ENCODE results near the gene MAN1A1.

The MAN1A1 gene

GRCh38 chr6:119148825-119149525 lies 200.6 kb downstream of the MAN1A1 start:
- no peak for DNase-seq (ENCODE audit: low read depth in 2 of 2, low spot score in 1 of 2)

GRCh38 chr6:119148098-119148824 lies 201.3 kb downstream of the MAN1A1 start:
- DNase-seq (ENCODE audit: low read depth in 2 of 2, low spot score in 1 of 2) = no peak

GRCh38 chr6:119147101-119148053 lies 202.2 kb downstream of the MAN1A1 start:
- no peak for DNase-seq (ENCODE audit: low read depth in 2 of 2, low spot score in 1 of 2)

GRCh38 chr6:119145111-119145510 lies 204.4 kb downstream of the MAN1A1 start:
- DNase-seq (ENCODE audit: low read depth in 2 of 2, low spot score in 1 of 2) = no peak

GRCh38 chr6:119142637-119143036 lies 206.9 kb downstream of the MAN1A1 start:
- DNase-seq (ENCODE audit: low read depth in 2 of 2, low spot score in 1 of 2) = no peak

GRCh38 chr6:119142041-119142440 lies 207.5 kb downstream of the MAN1A1 start:
- no peak for DNase-seq (ENCODE audit: low read depth in 2 of 2, low spot score in 1 of 2)

GRCh38 chr6:119140196-119141140 lies 209.1 kb downstream of the MAN1A1 start:
- no peak for DNase-seq (ENCODE audit: low read depth in 2 of 2, low spot score in 1 of 2)

- no peak for DNase-seq (ENCODE audit: low read depth in 2 of 2, low spot score in 1 of 2)
These were observed 210.5 kb downstream of the MAN1A1 start for GRCh38 chr6:119138906-119139541.

GRCh38 chr6:119137194-119138072 lies 212.1 kb downstream of the MAN1A1 start:
- DNase-seq (ENCODE audit: low read depth in 2 of 2, low spot score in 1 of 2) = no peak

- no peak for DNase-seq (ENCODE audit: low read depth in 2 of 2, low spot score in 1 of 2)
These were observed 214.8 kb downstream of the MAN1A1 start for GRCh38 chr6:119134752-119135151.

- DNase-seq (ENCODE audit: low read depth in 2 of 2, low spot score in 1 of 2) = no peak
These were observed 216.2 kb downstream of the MAN1A1 start for GRCh38 chr6:119133400-119133799.

GRCh38 chr6:119132261-119132981 lies 217.1 kb downstream of the MAN1A1 start:
- DNase-seq (ENCODE audit: low read depth in 2 of 2, low spot score in 1 of 2) = no peak

- DNase-seq (ENCODE audit: low read depth in 2 of 2, low spot score in 1 of 2) = no peak
These were observed 219.5 kb downstream of the MAN1A1 start for GRCh38 chr6:119129968-119130484.

- no peak for DNase-seq (ENCODE audit: low read depth in 2 of 2, low spot score in 1 of 2)
These were observed 220.2 kb downstream of the MAN1A1 start for GRCh38 chr6:119129148-119129967.

- no peak for DNase-seq (ENCODE audit: low read depth in 2 of 2, low spot score in 1 of 2)
These were observed 221.2 kb downstream of the MAN1A1 start for GRCh38 chr6:119128252-119128912.

GRCh38 chr6:119127627-119128026 lies 221.9 kb downstream of the MAN1A1 start:
- DNase-seq (ENCODE audit: low read depth in 2 of 2, low spot score in 1 of 2) = no peak
